Naive thymus-derived CD4-positive, alpha-beta T cell (primary cell): Measurements from ENCODE around the gene RHOJ. TPM values are rescaled to one million over a fixed set of nuclear protein-coding genes. Genes with fewer than 3 reads are reported as not detected.

Source experiments
- ATAC-seq: fragments of 150-1000 bp; cut with Tn5 transposase; 2 replicates; pipeline ENCODE4 v1.10.0; 2021; ENCODE audit warnings: mild to moderate bottlenecking, moderate library complexity
- CTCF ChIA-PET: fragments of 350-600 bp; sonication (Branson Sonifier 250); formaldehyde crosslinking; loops from one replicate; lab custom pipeline; 2021; ENCODE audit warnings: antibody characterized with exemption; lab: Charles Lee
- POLR2A ChIA-PET: fragments of 350-600 bp; sonication (Branson Sonifier 250); formaldehyde crosslinking; loops from one replicate; lab custom pipeline; 2021; ENCODE audit warnings: antibody characterized with exemption, inconsistent platforms; lab: Charles Lee
- DNase-seq, 9 donors: peaks; one replicate each; pipeline versions ENCODE4 v3.0.0 to v3.0.0-alpha.2; 2020 to 2022; ENCODE audit warnings: mixed read lengths in 1 of 9
- H3K27ac ChIP-seq: one replicate; pipeline ENCODE4 v1.7.0; 2013; ENCODE audit warnings: mild to moderate bottlenecking, low read depth, low read length, moderate library complexity
- H3K27me3 ChIP-seq, 2 donors: one replicate each; pipeline ENCODE4 v1.7.0; 2013; ENCODE audit warnings: low read length in 2 of 2, mild to moderate bottlenecking in 2 of 2, moderate library complexity in 2 of 2; ENCODE audit not compliant: control insufficient read depth in 2 of 2, insufficient read depth in 2 of 2
- H3K36me3 ChIP-seq, 3 experiments: 1 replicate in 2 of 3; 2 replicates in 1 of 3; pipeline ENCODE4 v1.7.0; 2013; ENCODE audit warnings: low read length in 3 of 3, mild to moderate bottlenecking in 3 of 3, moderate library complexity in 1 of 3; ENCODE audit not compliant: insufficient read depth in 3 of 3, control insufficient read depth in 2 of 3
- H3K4me1 ChIP-seq, 2 donors: one replicate each; pipeline ENCODE4 v1.7.0; 2013; ENCODE audit warnings: low read length in 2 of 2, mild to moderate bottlenecking in 2 of 2, moderate library complexity in 1 of 2; ENCODE audit not compliant: control insufficient read depth in 2 of 2, insufficient read depth in 2 of 2
- H3K4me3 ChIP-seq: 2 replicates; pipeline ENCODE4 v1.7.0; 2013; ENCODE audit warnings: mild to moderate bottlenecking, low read length
- H3K9me3 ChIP-seq, 3 experiments: 1 replicate in 2 of 3; 2 replicates in 1 of 3; pipeline ENCODE4 v1.7.0; 2013; ENCODE audit warnings: low read length in 3 of 3; ENCODE audit not compliant: control insufficient read depth in 2 of 3
- H3K27ac Mint-ChIP-seq, 9 donors: one replicate each; pipeline ENCODE4 v1.8.0; 2020 to 2022; ENCODE audit warnings: mixed read lengths in 9 of 9, mild to moderate bottlenecking in 8 of 9, moderate library complexity in 5 of 9, inconsistent platforms in 2 of 9
- H3K27me3 Mint-ChIP-seq, 5 donors: one replicate each; pipeline ENCODE4 v1.8.0; 2021 to 2022; ENCODE audit warnings: mixed read lengths in 5 of 5, mild to moderate bottlenecking in 1 of 5
- H3K36me3 Mint-ChIP-seq, 5 donors: one replicate each; pipeline ENCODE4 v1.8.0; 2020 to 2022; ENCODE audit warnings: mixed read lengths in 5 of 5, mild to moderate bottlenecking in 3 of 5, inconsistent platforms in 1 of 5
- H3K4me1 Mint-ChIP-seq, 7 donors: one replicate each; pipeline ENCODE4 v1.8.0; 2020 to 2022; ENCODE audit warnings: mixed read lengths in 7 of 7, mild to moderate bottlenecking in 3 of 7, inconsistent platforms in 1 of 7
- H3K4me3 Mint-ChIP-seq, 10 donors: one replicate each; pipeline ENCODE4 v1.8.0; 2020 to 2022; ENCODE audit warnings: mild to moderate bottlenecking in 10 of 10, mixed read lengths in 10 of 10, moderate library complexity in 6 of 10, inconsistent platforms in 2 of 10
- H3K9me3 Mint-ChIP-seq, 11 donors: one replicate each; pipeline ENCODE4 v1.8.0; 2020 to 2022; ENCODE audit warnings: mixed read lengths in 11 of 11, mild to moderate bottlenecking in 4 of 11, inconsistent platforms in 1 of 11, moderate library complexity in 1 of 11
- intact Hi-C, 2 donors: fragments of 100-400 bp; cut with micrococcal nuclease; formaldehyde crosslinking; loops; one replicate each; pipeline ENCODE4 v1.15.1; 2023
- polyA plus RNA-seq, 2 donors: library from polyadenylated mRNA; unstranded; fragments of 300-500 nt; fragmentation: Illumina TruSeq; gene quantifications; one replicate each; pipeline ENCODE4 v1.2.3, GENCODE V29; 2021
- total RNA-seq, 6 experiments: library from RNA in 5 of 6; stranded (reverse) in 5 of 6; gene quantifications; 1 replicate in 5 of 6; 2 replicates in 1 of 6; pipeline ENCODE4 v1.2.3 and lab custom pipeline; 2021 to 2026

Gene RHOJ
- total and polyA plus RNA-seq, 7 experiments from 2014 or later, result not detected

- ChIA-PET CTCF (no interaction called here), POLR2A (no interaction called here)
- Mint-ChIP-seq H3K27me3 (peaks cover 10 to 25% (median 16%) of the 10 kb centered on the region in 5 donors), H3K9me3 (peaks cover 0 to 7% (median 0%) of the 10 kb centered on the region in 11 donors), H3K36me3 (no peaks in the 10 kb centered on the region), H3K27ac (no peak overlapping the region), H3K4me1 (no peaks in the 10 kb centered on the region), H3K4me3 (no peak overlapping the region)
- Histone ChIP-seq H3K4me3 (no peak overlapping the region), H3K9me3 (no peaks in the 10 kb centered on the region), H3K27ac (no peak overlapping the region), H3K27me3 (no peaks in the 10 kb centered on the region), H3K36me3 (no peaks in the 10 kb centered on the region), H3K4me1 (no peaks in the 10 kb centered on the region)
- intact Hi-C loops, result no loop called here
- ATAC-seq (no peak), DNase-seq (no peak)
Observed at GRCh38 chr14:63212776-63213500, 8.7 kb downstream of the RHOJ start.

DNA sequence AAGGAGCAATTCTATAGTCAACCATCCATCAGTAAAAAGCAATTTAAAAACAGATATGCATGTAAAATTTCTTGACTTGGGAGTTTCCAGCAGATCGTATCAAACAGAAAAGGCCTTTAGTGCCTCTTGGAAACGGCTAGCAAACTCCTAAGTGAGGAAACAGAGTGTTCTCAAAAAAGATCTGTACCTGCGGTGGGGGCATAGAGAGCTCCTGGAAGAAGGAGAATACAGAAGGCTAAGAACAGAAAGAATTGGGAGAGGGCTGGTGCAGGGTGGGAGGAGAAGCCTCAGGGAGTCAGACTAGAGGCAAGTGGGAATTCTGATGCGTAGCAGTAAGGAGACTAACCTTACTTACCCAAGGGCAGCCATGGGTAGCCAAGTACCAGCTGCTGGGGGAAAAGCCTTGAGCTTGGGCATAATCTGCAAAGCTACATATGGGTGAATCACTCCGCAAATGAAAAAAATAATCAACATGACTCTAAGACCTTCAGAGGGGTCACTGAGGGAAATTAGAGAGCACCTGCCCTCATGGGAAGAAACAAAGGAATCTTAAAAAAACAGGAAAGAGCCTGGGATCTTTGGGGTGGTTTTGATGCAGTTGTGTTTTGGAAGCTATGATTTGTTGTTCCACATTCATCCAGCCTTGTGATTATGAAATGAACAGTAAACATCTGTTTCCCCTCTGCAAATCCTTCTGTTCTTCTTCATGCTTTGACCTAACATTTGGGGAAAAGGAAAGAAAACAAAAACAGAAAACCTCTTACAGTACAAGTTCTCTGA lies 10.4 kb downstream of the RHOJ start:
- no peak overlapping the region for H3K27ac ChIP-seq
- ATAC-seq (no peak), DNase-seq (no peak)
- no peak overlapping the region for H3K4me3 Mint-ChIP-seq
- no peaks in the 10 kb centered on the region for H3K4me1 Mint-ChIP-seq
- H3K4me3 ChIP-seq, result no peak overlapping the region
- H3K27me3 Mint-ChIP-seq, result peaks cover 10 to 33% (median 20%) of the 10 kb centered on the region in 5 donors
- no peaks in the 10 kb centered on the region for H3K36me3 ChIP-seq
- POLR2A ChIA-PET, result no interaction called here
- peaks cover 0 to 7% (median 0%) of the 10 kb centered on the region in 11 donors for H3K9me3 Mint-ChIP-seq
- no peaks in the 10 kb centered on the region for H3K36me3 Mint-ChIP-seq
- CTCF ChIA-PET, result no interaction called here
- no peak overlapping the region for H3K27ac Mint-ChIP-seq
- H3K4me1 ChIP-seq, result no peaks in the 10 kb centered on the region
- no peaks in the 10 kb centered on the region for H3K9me3 ChIP-seq
- intact Hi-C loops, result no loop called here
- no peaks in the 10 kb centered on the region for H3K27me3 ChIP-seq

DNA sequence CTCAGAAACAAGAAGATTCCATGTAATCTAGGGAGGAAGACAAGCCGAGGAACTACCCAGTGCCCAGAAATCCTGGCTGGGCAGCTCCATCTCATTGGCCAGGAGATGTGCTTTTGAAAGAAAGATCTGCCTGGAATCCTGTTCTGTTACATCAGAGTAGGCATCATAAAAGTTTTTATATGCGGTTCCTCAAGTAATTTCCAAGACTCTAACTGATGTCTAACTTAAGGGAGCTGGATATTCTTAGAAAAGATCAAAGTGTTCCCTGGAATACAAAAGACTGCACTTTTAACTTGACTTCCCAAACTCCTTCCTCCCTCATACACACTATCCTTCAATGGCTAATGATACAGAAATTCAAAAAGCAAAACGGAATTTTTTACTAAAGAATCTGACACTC lies 16.3 kb downstream of the RHOJ start:
- no peaks in the 10 kb centered on the region for H3K9me3 ChIP-seq
- ATAC-seq (no peak), DNase-seq (no peak)
- POLR2A ChIA-PET, result no interaction called here
- Mint-ChIP-seq H3K27me3 (peaks cover 5 to 43% (median 27%) of the 10 kb centered on the region in 5 donors), H3K9me3 (peaks cover 0 to 6% (median 0%) of the 10 kb centered on the region in 11 donors), H3K4me3 (no peak overlapping the region), H3K27ac (no peak overlapping the region), H3K4me1 (no peaks in the 10 kb centered on the region), H3K36me3 (no peaks in the 10 kb centered on the region)
- no peak overlapping the region for H3K27ac ChIP-seq
- intact Hi-C loops, result no loop called here
- CTCF ChIA-PET, result no interaction called here
- no peaks in the 10 kb centered on the region for H3K27me3 ChIP-seq
- no peak overlapping the region for H3K4me3 ChIP-seq
- no peaks in the 10 kb centered on the region for H3K4me1 ChIP-seq
- H3K36me3 ChIP-seq, result no peaks in the 10 kb centered on the region

GRCh38 chr14:63223596-63223995 lies 19.4 kb downstream of the RHOJ start:
- Mint-ChIP-seq H3K9me3 (peaks cover 0 to 6% (median 0%) of the 10 kb centered on the region in 11 donors), H3K4me3 (no peak overlapping the region), H3K27me3 (peaks cover 0 to 34% (median 25%) of the 10 kb centered on the region in 5 donors), H3K4me1 (no peaks in the 10 kb centered on the region), H3K36me3 (no peaks in the 10 kb centered on the region), H3K27ac (no peak overlapping the region)
- POLR2A ChIA-PET, result no interaction called here
- Histone ChIP-seq H3K27me3 (no peaks in the 10 kb centered on the region), H3K4me3 (no peak overlapping the region), H3K9me3 (no peaks in the 10 kb centered on the region), H3K27ac (no peak overlapping the region), H3K4me1 (no peaks in the 10 kb centered on the region), H3K36me3 (no peaks in the 10 kb centered on the region)
- CTCF ChIA-PET, result no interaction called here
- ATAC-seq (no peak), DNase-seq (no peak)
- intact Hi-C loops, result no loop called here

DNA sequence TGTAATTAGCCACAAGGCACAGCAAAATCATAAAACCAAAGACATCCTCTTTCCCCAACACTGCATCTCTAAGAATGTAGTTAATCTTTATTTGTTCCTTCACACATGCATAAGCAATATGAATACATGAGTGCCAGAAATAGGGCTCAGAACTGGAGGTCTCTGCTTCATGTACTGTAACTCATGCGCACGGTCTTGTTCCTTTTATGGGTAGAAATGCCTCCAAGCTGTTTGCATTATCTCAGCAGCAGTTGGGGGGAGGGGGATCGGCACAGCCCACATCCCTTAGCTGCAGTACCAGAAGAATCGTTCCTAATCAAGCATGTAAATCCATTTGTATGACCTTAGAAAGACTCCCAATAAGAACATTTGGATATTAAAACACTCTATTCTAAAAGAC lies 20.0 kb downstream of the RHOJ start:
- POLR2A ChIA-PET, result no interaction called here

DNA sequence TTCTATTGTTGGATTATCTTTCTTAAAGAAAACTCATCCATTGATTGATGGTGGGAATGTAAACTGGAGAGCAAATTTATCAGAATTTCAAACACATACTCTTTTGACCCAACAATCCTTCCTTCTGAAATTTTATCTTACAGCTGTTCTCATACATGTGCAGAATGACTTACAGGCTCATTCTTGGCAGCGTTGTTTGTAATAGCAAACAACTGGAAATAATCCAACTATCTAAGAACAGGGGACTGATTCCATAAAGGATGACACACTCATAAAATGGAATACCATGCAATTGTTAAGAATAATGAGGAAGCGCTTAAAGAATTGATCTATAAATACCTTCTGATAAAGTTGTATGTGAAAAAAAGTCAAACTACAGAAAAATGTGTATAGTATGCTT lies 24.0 kb downstream of the RHOJ start:
- Mint-ChIP-seq H3K4me1 (no peaks in the 10 kb centered on the region), H3K27ac (no peak overlapping the region), H3K36me3 (no peaks in the 10 kb centered on the region), H3K4me3 (no peak overlapping the region), H3K27me3 (peaks cover 0 to 43% (median 35%) of the 10 kb centered on the region in 5 donors), H3K9me3 (peaks cover 0 to 5% (median 0%) of the 10 kb centered on the region in 11 donors)
- Histone ChIP-seq H3K9me3 (no peaks in the 10 kb centered on the region), H3K4me1 (no peaks in the 10 kb centered on the region), H3K4me3 (no peak overlapping the region), H3K27me3 (no peaks in the 10 kb centered on the region), H3K36me3 (no peaks in the 10 kb centered on the region), H3K27ac (no peak overlapping the region)
- intact Hi-C loops, result no loop called here
- CTCF ChIA-PET, result no interaction called here
- POLR2A ChIA-PET, result no interaction called here
- no peak for ATAC-seq
- DNase-seq, result no peak

More for the DNA sequence above, 20.0 kb downstream of the RHOJ start:
- H3K9me3 Mint-ChIP-seq, result peaks cover 0 to 6% (median 0%) of the 10 kb centered on the region in 11 donors
- no peak overlapping the region for H3K4me3 Mint-ChIP-seq
- no peaks in the 10 kb centered on the region for H3K4me1 Mint-ChIP-seq
- Histone ChIP-seq H3K4me1 (no peaks in the 10 kb centered on the region), H3K27ac (no peak overlapping the region), H3K4me3 (no peak overlapping the region), H3K9me3 (no peaks in the 10 kb centered on the region), H3K27me3 (no peaks in the 10 kb centered on the region), H3K36me3 (no peaks in the 10 kb centered on the region)
- CTCF ChIA-PET, result no interaction called here
- intact Hi-C loops, result no loop called here
- H3K27ac Mint-ChIP-seq, result no peak overlapping the region
- ATAC-seq, result no peak
- peaks cover 0 to 30% (median 21%) of the 10 kb centered on the region in 5 donors for H3K27me3 Mint-ChIP-seq
- DNase-seq, result no peak
- no peaks in the 10 kb centered on the region for H3K36me3 Mint-ChIP-seq
